ENCODE results near the gene HDGFL2. TPM values are rescaled to one million over a fixed set of nuclear protein-coding genes. Genes with fewer than 3 reads are reported as not detected.

Gene HDGFL2
- total and polyA plus RNA-seq, 2 of the 8 experiments (the other 6 are each of a cell fraction or from before 2014, with no cell fraction given), result 31.1 to 106 TPM

GRCh38 chr19:4519172-4519496 lies 47.0 kb downstream of the HDGFL2 start:
- H4K5ac ChIP-seq (ENCODE audit: insufficient read length, low read depth, low read length), result no peak overlapping the region
- H4K20me1 ChIP-seq (replicated peaks in 1 of 2; ENCODE audit: control insufficient read depth in 1 of 2, insufficient read depth in 2 of 2, low read length in 2 of 2), result no peaks in the 10 kb centered on the region
- ChIA-PET POLR2A (ENCODE audit: partially characterized antibody) (interaction anchor here (1.2 to 3.8 kb wide), 5 partner anchors 11 to 114 kb away, joined by 3 to 27 read pairs (median 4); partner anchors contain the start of gene PLIN5), CTCF (ENCODE audit: partially characterized antibody) (interaction anchor here (8.9 kb wide), 1 partner anchor 18 kb away, joined by 174 read pairs; the partner anchor contains the start of genes LRG1 and PLIN5)
- TF ChIP-seq SIX5 (IDR thresholded peaks at IDR 0.05; ENCODE audit: low read depth, low read length) (no peak), KDM5A (IDR thresholded peaks at IDR 0.05; ENCODE audit: low read length) (no peak), ZNF274 (IDR thresholded peaks at IDR 0.05; ENCODE audit: borderline replicate concordance, extremely low read depth, low read length) (no peak), TBP (IDR thresholded peaks at IDR 0.05; ENCODE audit: low read depth, low read length) (no peak), CBX5 (IDR thresholded peaks at IDR 0.05; ENCODE audit: low read depth, low read length) (no peak), SUZ12 (IDR thresholded peaks at IDR 0.05; ENCODE audit: low read length) (no peak), TEAD4 (IDR thresholded peaks at IDR 0.05; ENCODE audit: low read depth, low read length) (no peak), KDM4A (IDR thresholded peaks at IDR 0.05; ENCODE audit: low read depth, low read length, severe bottlenecking) (no peak), GABPA (IDR thresholded peaks at IDR 0.05; ENCODE audit: borderline replicate concordance, insufficient read depth, low read length) (no peak), HDAC6 (IDR thresholded peaks at IDR 0.05; ENCODE audit: low read depth, low read length) (no peak), FOSL1 (IDR thresholded peaks at IDR 0.05; ENCODE audit: insufficient read depth, low read depth, low read length) (no peak), MAX (IDR thresholded peaks at IDR 0.05) (no peak), TCF12 (IDR thresholded peaks at IDR 0.05; ENCODE audit: low read depth, low read length) (no peak), YY1 (IDR thresholded peaks at IDR 0.05; ENCODE audit: low read depth, low read length) (no peak), CEBPB (IDR thresholded peaks at IDR 0.05; ENCODE audit: low read depth, low read length) (no peak)
- no peak overlapping the region for H3K4me3 ChIP-seq (ENCODE audit: extremely low read depth in 1 of 4, insufficient read depth in 2 of 4, low read depth in 3 of 4, low read length in 4 of 4)
- no peaks in the 10 kb centered on the region for H3K79me1 ChIP-seq (ENCODE audit: low read depth, low read length)
- no peak overlapping the region for H3K4me2 ChIP-seq (ENCODE audit: insufficient read depth in 1 of 2, low read depth in 2 of 2, low read length in 2 of 2)
- H3K23ac ChIP-seq (ENCODE audit: insufficient read length), result no peak overlapping the region
- H4K91ac ChIP-seq (replicated peaks; ENCODE audit: insufficient read length, low read length), result no peak overlapping the region
- no peaks in the 10 kb centered on the region for H3K36me3 ChIP-seq (ENCODE audit: control insufficient read depth in 2 of 4, insufficient read depth in 4 of 4, low read length in 3 of 4)
- 0 out of 2 replicates have a peak overlapping the region, but pooled peaks have one; percentile 9 for H2BK12ac ChIP-seq (ENCODE audit: low read depth, low read length)
- H2AFZ ChIP-seq (ENCODE audit: low read length), result no peak overlapping the region
- H3K18ac ChIP-seq (ENCODE audit: extremely low read depth, low read length), result no peak overlapping the region
- H2BK120ac ChIP-seq (replicated peaks; ENCODE audit: low read depth, low read length), result no peak overlapping the region
- 93% methylated on average over 6 of the region's 6 CpGs; no CpG with 5 or more reads in 1 of the 2 experiments for WGBS, 2 experiments (ENCODE audit: extremely low coverage in 1 of 2, insufficient coverage in 1 of 2, insufficient read length in 1 of 2, insufficient replicate concordance in 2 of 2, low coverage in 1 of 2, low lambda C conversion rate in 2 of 2, missing lambda C conversion rate in 1 of 2)
- no peak overlapping the region for H3K56ac ChIP-seq (replicated peaks; ENCODE audit: insufficient read length, low read depth, low read length)
- 0 out of 2 replicates have a peak overlapping the region, but pooled peaks have one; percentile 85 for H4K8ac ChIP-seq (ENCODE audit: extremely low read depth, insufficient read depth, low read length)
- no peak overlapping the region for H3K4ac ChIP-seq (replicated peaks; ENCODE audit: insufficient read length, low read depth, low read length)
- no peak overlapping the region for H2AK5ac ChIP-seq (ENCODE audit: low read depth, low read length)
- H2BK15ac ChIP-seq (ENCODE audit: low read length), result peak overlapping the region; percentile 53; the same call in 1 of the 2 replicates
- no peak for DNase-seq (ENCODE audit: low read depth in 1 of 2, low spot score in 2 of 2)
- H3K79me2 ChIP-seq (ENCODE audit: control insufficient read depth in 1 of 2, insufficient read depth in 2 of 2, low read length in 2 of 2), result no peaks in the 10 kb centered on the region
- no peak overlapping the region for H3K9ac ChIP-seq (replicated peaks in 1 of 4; ENCODE audit: extremely low read depth in 1 of 4, low read depth in 3 of 4, low read length in 3 of 4)
- no peak overlapping the region for H2BK5ac ChIP-seq (ENCODE audit: low read depth, low read length)
- no peaks in the 10 kb centered on the region for H3K23me2 ChIP-seq (ENCODE audit: low read depth, low read length)
- H3K27ac ChIP-seq (ENCODE audit: low read depth, low read length), result no peak overlapping the region
- H3K27me3 ChIP-seq (replicated peaks in 1 of 4; ENCODE audit: control insufficient read depth in 3 of 4, extremely low read depth in 1 of 4, insufficient read depth in 3 of 4, low read length in 3 of 4), result peaks cover 0 to 22% (median 15%) of the 10 kb centered on the region in 4 experiments; a peak in 5 of 7 replicates
- H2BK20ac ChIP-seq (ENCODE audit: low read length), result 0 out of 2 replicates have a peak overlapping the region, but pooled peaks have one; percentile 8
- FAIRE-seq, result no peak
- peaks cover 0 to 3% (median under 1%) of the 10 kb centered on the region in 4 experiments; a peak in 4 of 7 replicates for H3K4me1 ChIP-seq (replicated peaks in 1 of 4; ENCODE audit: control insufficient read depth in 3 of 4, insufficient read depth in 4 of 4, low read length in 3 of 4)
- H3K9me3 ChIP-seq (ENCODE audit: insufficient read depth in 2 of 2, low read depth in 1 of 2, low read length in 1 of 2), result no peaks in the 10 kb centered on the region
- no peak overlapping the region for H3K14ac ChIP-seq (ENCODE audit: insufficient read length)
